MM.1S (cell line): ENCODE measurements around the gene NEURL1B.

Experiments
- EZH2phosphoT487 ChIP-seq: fragments of 300-600 bp; sonication (generic); IDR thresholded peaks from 2 replicates; pipeline ENCODE4 v1.6.1; 2018; ENCODE audit warnings: antibody characterized with exemption, low read length
- TF ChIP-seq, protein P1 (sequence below): fragments of 300-600 bp; sonication (generic); IDR thresholded peaks from 2 replicates; pipeline ENCODE4 v1.5.1; 2016; ENCODE audit warnings: antibody characterized with exemption, low read length, mixed read lengths

- no peak for TF ChIP-seq EZH2phosphoT487
- TF ChIP-seq, protein P1, sequence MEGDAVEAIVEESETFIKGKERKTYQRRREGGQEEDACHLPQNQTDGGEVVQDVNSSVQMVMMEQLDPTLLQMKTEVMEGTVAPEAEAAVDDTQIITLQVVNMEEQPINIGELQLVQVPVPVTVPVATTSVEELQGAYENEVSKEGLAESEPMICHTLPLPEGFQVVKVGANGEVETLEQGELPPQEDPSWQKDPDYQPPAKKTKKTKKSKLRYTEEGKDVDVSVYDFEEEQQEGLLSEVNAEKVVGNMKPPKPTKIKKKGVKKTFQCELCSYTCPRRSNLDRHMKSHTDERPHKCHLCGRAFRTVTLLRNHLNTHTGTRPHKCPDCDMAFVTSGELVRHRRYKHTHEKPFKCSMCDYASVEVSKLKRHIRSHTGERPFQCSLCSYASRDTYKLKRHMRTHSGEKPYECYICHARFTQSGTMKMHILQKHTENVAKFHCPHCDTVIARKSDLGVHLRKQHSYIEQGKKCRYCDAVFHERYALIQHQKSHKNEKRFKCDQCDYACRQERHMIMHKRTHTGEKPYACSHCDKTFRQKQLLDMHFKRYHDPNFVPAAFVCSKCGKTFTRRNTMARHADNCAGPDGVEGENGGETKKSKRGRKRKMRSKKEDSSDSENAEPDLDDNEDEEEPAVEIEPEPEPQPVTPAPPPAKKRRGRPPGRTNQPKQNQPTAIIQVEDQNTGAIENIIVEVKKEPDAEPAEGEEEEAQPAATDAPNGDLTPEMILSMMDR, result no peak
Measured at GRCh38 chr5:172717481-172718195, 76.6 kb downstream of the NEURL1B start.
